ENCODE data around the gene CNTN5. TPM values are rescaled to one million over a fixed set of nuclear protein-coding genes. Genes with fewer than 3 reads are reported as not detected.

CNTN5 gene
- total RNA-seq, 4 donors from 2014 or later: not detected

- H3K4me3 ChIP-seq (ENCODE audit: low read depth, poor library complexity, severe bottlenecking): no peak overlapping the region
- TF ChIP-seq POLR2A (IDR thresholded peaks at IDR 0.05) (no peak), CTCF (IDR thresholded peaks at IDR 0.05) (no peak)
- 54% methylated on average over 3 of the region's 3 CpGs for WGBS, 2 donors
- DNase-seq (ENCODE audit: low spot score in 2 of 2): no peak
- intact Hi-C loops (cut with DNase I; ENCODE audit: low total_unique reads): no loop called here
Measured at GRCh38 chr11:100302824-100303223, 1282.1 kb downstream of the CNTN5 start.

- H3K4me3 ChIP-seq (ENCODE audit: low read depth, poor library complexity, severe bottlenecking): no peak overlapping the region
- 75 to 82% methylated on average over 3 of the region's 3 CpGs for WGBS, 2 donors
- intact Hi-C loops (cut with DNase I; ENCODE audit: low total_unique reads): no loop called here
- no peak for TF ChIP-seq POLR2A (IDR thresholded peaks at IDR 0.05)
- TF ChIP-seq CTCF (IDR thresholded peaks at IDR 0.05): no peak
- DNase-seq (ENCODE audit: low spot score in 2 of 2): no peak
Measured at GRCh38 chr11:100303897-100304296, 1283.1 kb downstream of the CNTN5 start.

GRCh38 chr11:100308202-100308601 is 1287.5 kb downstream of the CNTN5 start:
- intact Hi-C loops (cut with DNase I; ENCODE audit: low total_unique reads): no loop called here
- WGBS, 2 donors: 81 to 84% methylated on average over 2 of the region's 2 CpGs
- DNase-seq (ENCODE audit: low spot score in 2 of 2): no peak
- TF ChIP-seq POLR2A (IDR thresholded peaks at IDR 0.05): no peak
- no peak overlapping the region for H3K4me3 ChIP-seq (ENCODE audit: low read depth, poor library complexity, severe bottlenecking)

- 82 to 86% methylated on average over 1 of the region's 1 CpG for WGBS, 2 donors
- intact Hi-C loops (cut with DNase I; ENCODE audit: low total_unique reads): no loop called here
- no peak overlapping the region for H3K4me3 ChIP-seq (ENCODE audit: low read depth, poor library complexity, severe bottlenecking)
- TF ChIP-seq CTCF (IDR thresholded peaks at IDR 0.05): no peak
- no peak for TF ChIP-seq POLR2A (IDR thresholded peaks at IDR 0.05)
- no peak for DNase-seq (ENCODE audit: low spot score in 2 of 2)
Measured at GRCh38 chr11:100315946-100316345, 1295.2 kb downstream of the CNTN5 start.

- no peak for TF ChIP-seq CTCF (IDR thresholded peaks at IDR 0.05)
- TF ChIP-seq POLR2A (IDR thresholded peaks at IDR 0.05): no peak
- intact Hi-C loops (cut with DNase I; ENCODE audit: low total_unique reads): no loop called here
- WGBS, 2 donors: 56% methylated on average over 3 of the region's 3 CpGs
- no peak for DNase-seq (ENCODE audit: low spot score in 2 of 2)
- H3K4me3 ChIP-seq (ENCODE audit: low read depth, poor library complexity, severe bottlenecking): no peak overlapping the region
Measured at GRCh38 chr11:100316952-100317351, 1296.2 kb downstream of the CNTN5 start.

- intact Hi-C loops (cut with DNase I; ENCODE audit: low total_unique reads): no loop called here
- WGBS, 2 donors: 55 to 62% methylated on average over 3 of the region's 3 CpGs
Measured at GRCh38 chr11:100319691-100320090, 1298.9 kb downstream of the CNTN5 start.

More at GRCh38 chr11:100319691-100320090, 1298.9 kb downstream of the CNTN5 start:
- TF ChIP-seq CTCF (IDR thresholded peaks at IDR 0.05) (no peak), POLR2A (IDR thresholded peaks at IDR 0.05) (no peak)
- DNase-seq (ENCODE audit: low spot score in 2 of 2): no peak
- H3K4me3 ChIP-seq (ENCODE audit: low read depth, poor library complexity, severe bottlenecking): no peak overlapping the region

Data from lower leg skin (tissue), 4 donors.